HL-60 (cell line): ENCODE measurements around the gene IFT80.

Experiments
- DNase-seq, 2 experiments: peaks; one replicate each; pipeline ENCODE4 v3.0.0-alpha.2; 2010 to 2020; ENCODE audit warnings: low read depth in 1 of 2, low spot score in 1 of 2
- H3K27ac ChIP-seq: fragments of 250-450 bp; sonication (Bioruptor Pico); replicated peaks from 2 replicates; pipeline ENCODE4 v1.5.1; 2020; ENCODE audit warnings: mild to moderate bottlenecking, moderate library complexity
- H3K27me3 ChIP-seq: fragments of 250-450 bp; sonication (Bioruptor Pico); 2 replicates; pipeline ENCODE4 v1.5.1; 2021; ENCODE audit warnings: mild to moderate bottlenecking, moderate library complexity; ENCODE audit not compliant: insufficient read depth, poor library complexity, severe bottlenecking
- H3K4me3 ChIP-seq: replicated peaks from 2 replicates; pipeline ENCODE4 v1.5.1; 2011; ENCODE audit warnings: mild to moderate bottlenecking, control low read depth, low read length; ENCODE audit not compliant: insufficient read depth
- GABPA ChIP-seq: IDR thresholded peaks from 2 replicates; pipeline ENCODE4 v1.6.1; 2012; ENCODE audit warnings: low read depth
- POLR2AphosphoS5 ChIP-seq: IDR thresholded peaks from 2 replicates; pipeline ENCODE4 v1.6.1; 2012; ENCODE audit warnings: low read depth
- SPI1 ChIP-seq: IDR thresholded peaks from 2 replicates; pipeline ENCODE4 v1.6.1; 2012; ENCODE audit warnings: low read depth, mild to moderate bottlenecking, borderline replicate concordance
- TF ChIP-seq, protein P1 (sequence below): IDR thresholded peaks from 2 replicates; pipeline ENCODE4 v1.6.1; 2012; ENCODE audit warnings: low read depth; ENCODE audit not compliant: insufficient replicate concordance
- TF ChIP-seq, protein P2 (sequence below): IDR thresholded peaks from one replicate; pipeline ENCODE4 v1.5.1; 2011; ENCODE audit warnings: low read length, control low read depth, inconsistent platforms; ENCODE audit not compliant: insufficient read depth

The IFT80 gene

DNA sequence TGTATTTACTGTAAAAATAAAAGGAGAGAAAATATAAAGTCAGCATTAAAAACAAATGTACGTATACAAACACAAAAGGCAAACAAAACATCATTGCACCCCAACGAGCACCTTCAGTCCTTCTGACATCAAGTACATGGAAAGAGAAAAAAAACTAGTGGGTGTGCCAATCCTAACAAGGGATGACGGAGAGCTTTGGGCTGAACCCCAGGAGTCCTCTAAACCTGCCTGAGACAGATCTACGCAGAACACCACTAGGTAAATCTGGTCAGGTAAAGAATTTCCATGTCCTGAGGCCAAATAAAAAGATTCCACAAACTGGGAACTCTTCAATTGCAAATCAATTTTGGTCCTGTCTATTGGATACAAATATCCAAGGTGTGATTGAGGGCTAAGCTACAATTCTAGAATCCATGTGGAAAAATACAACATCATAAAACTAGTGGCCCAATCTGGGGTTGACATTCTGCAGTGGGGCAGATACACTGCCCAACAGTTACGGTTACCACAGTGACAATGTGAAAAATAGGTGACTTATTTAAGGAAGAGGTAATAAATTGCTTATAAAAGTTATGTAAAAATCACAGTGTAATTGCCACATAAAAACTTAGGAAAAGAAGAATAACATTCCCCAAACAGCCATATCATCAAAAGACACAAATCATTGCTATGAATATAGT lies 14.2 kb downstream of the IFT80 start:
- no peaks in the 10 kb centered on the region for H3K27me3 ChIP-seq
- no peak overlapping the region for H3K4me3 ChIP-seq

DNA sequence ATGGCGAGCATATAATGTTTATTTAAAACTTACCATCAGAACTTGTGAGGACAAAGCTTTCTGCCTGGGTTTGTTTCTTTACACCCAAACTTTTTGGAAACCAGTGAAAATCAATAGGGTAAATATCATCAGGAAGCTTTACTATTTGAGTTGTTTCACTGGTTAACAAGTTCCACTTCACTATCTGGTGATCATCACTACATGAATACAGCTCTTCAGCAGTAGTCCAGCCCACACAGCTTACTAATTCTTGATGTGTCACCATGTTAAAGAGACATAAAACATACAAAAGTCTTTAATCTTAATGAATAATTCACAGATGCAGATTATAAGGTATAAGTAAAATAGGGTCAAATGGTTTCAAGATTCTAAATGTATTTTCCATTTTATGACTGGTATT lies 17.6 kb downstream of the IFT80 start:
- TF ChIP-seq, protein P1, sequence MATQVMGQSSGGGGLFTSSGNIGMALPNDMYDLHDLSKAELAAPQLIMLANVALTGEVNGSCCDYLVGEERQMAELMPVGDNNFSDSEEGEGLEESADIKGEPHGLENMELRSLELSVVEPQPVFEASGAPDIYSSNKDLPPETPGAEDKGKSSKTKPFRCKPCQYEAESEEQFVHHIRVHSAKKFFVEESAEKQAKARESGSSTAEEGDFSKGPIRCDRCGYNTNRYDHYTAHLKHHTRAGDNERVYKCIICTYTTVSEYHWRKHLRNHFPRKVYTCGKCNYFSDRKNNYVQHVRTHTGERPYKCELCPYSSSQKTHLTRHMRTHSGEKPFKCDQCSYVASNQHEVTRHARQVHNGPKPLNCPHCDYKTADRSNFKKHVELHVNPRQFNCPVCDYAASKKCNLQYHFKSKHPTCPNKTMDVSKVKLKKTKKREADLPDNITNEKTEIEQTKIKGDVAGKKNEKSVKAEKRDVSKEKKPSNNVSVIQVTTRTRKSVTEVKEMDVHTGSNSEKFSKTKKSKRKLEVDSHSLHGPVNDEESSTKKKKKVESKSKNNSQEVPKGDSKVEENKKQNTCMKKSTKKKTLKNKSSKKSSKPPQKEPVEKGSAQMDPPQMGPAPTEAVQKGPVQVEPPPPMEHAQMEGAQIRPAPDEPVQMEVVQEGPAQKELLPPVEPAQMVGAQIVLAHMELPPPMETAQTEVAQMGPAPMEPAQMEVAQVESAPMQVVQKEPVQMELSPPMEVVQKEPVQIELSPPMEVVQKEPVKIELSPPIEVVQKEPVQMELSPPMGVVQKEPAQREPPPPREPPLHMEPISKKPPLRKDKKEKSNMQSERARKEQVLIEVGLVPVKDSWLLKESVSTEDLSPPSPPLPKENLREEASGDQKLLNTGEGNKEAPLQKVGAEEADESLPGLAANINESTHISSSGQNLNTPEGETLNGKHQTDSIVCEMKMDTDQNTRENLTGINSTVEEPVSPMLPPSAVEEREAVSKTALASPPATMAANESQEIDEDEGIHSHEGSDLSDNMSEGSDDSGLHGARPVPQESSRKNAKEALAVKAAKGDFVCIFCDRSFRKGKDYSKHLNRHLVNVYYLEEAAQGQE = no peak
- TF ChIP-seq GABPA = no peak
- TF ChIP-seq, protein P2, sequence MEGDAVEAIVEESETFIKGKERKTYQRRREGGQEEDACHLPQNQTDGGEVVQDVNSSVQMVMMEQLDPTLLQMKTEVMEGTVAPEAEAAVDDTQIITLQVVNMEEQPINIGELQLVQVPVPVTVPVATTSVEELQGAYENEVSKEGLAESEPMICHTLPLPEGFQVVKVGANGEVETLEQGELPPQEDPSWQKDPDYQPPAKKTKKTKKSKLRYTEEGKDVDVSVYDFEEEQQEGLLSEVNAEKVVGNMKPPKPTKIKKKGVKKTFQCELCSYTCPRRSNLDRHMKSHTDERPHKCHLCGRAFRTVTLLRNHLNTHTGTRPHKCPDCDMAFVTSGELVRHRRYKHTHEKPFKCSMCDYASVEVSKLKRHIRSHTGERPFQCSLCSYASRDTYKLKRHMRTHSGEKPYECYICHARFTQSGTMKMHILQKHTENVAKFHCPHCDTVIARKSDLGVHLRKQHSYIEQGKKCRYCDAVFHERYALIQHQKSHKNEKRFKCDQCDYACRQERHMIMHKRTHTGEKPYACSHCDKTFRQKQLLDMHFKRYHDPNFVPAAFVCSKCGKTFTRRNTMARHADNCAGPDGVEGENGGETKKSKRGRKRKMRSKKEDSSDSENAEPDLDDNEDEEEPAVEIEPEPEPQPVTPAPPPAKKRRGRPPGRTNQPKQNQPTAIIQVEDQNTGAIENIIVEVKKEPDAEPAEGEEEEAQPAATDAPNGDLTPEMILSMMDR = no peak
- DNase-seq = no peak
- no peak overlapping the region for H3K4me3 ChIP-seq
- H3K27me3 ChIP-seq = no peaks in the 10 kb centered on the region
- no peak overlapping the region for H3K27ac ChIP-seq

More for the DNA sequence above, 14.2 kb downstream of the IFT80 start:
- TF ChIP-seq, protein P2 = no peak
- no peak for TF ChIP-seq POLR2AphosphoS5
- no peak for TF ChIP-seq GABPA
- TF ChIP-seq, protein P1 = no peak
- no peak for TF ChIP-seq SPI1
- DNase-seq = no peak
- H3K27ac ChIP-seq = no peak overlapping the region

DNA sequence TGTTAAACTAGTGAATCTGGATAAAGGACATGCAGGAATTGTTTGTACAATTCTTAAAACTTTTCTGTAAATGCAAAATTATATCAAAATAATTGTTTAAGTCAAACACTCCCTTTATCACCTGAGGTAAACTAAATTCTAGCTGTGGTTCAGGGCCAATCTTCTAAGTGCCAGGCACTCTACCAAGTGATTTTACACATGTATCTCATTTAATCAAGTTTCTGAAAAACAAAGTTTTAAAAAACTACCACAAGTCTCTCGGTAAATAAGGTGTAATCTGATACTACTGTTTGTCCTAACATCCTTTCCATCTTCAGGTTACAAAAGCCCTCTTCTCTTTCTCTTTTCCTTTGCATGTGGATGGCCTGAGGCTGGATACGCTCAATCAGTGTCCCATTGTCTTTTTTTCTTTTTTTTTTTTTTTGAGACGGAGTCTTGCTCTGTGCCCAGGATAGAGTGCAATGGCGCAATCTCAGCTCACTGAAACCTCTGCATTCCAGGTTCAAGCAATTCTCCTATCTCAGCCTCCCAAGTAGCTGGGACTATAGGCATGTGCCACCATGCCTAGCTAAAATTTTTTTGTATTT lies 19.3 kb downstream of the IFT80 start:
- TF ChIP-seq SPI1 (no peak), GABPA (no peak), POLR2AphosphoS5 (no peak)
- TF ChIP-seq, protein P1 = no peak
- TF ChIP-seq, protein P2 = no peak
- H3K27ac ChIP-seq = no peak overlapping the region
- no peak for DNase-seq
- H3K4me3 ChIP-seq = no peak overlapping the region
- no peaks in the 10 kb centered on the region for H3K27me3 ChIP-seq
